Nephron (organoid): Measurements from ENCODE around the gene RPS6KA4.
A peak's percentile ranks its signal among the peaks of the same experiment; 100 is the strongest.

Source experiments
- H3K27ac Mint-ChIP-seq, 3 experiments: 2 replicates each; pipeline ENCODE4 v1.8.0; 2020; ENCODE audit warnings: mixed read lengths in 3 of 3, mild to moderate bottlenecking in 2 of 3, moderate library complexity in 1 of 3
- H3K27me3 Mint-ChIP-seq: 2 replicates; pipeline ENCODE4 v1.8.0; 2021; ENCODE audit warnings: low read depth, mild to moderate bottlenecking, moderate library complexity, mixed read lengths
- H3K36me3 Mint-ChIP-seq: 2 replicates; pipeline ENCODE4 v1.8.0; 2020; ENCODE audit warnings: low read depth, mixed read lengths
- H3K4me1 Mint-ChIP-seq: 2 replicates; pipeline ENCODE4 v1.8.0; 2020; ENCODE audit warnings: mixed read lengths
- H3K4me3 Mint-ChIP-seq, 3 experiments: 2 replicates each; pipeline ENCODE4 v1.8.0; 2020; ENCODE audit warnings: mild to moderate bottlenecking in 3 of 3, mixed read lengths in 3 of 3, moderate library complexity in 2 of 3
- H3K9me3 Mint-ChIP-seq: 2 replicates; pipeline ENCODE4 v1.8.0; 2020; ENCODE audit warnings: mixed read lengths
- TF ChIP-seq, protein P1 (sequence below), 3 experiments: fragments of 200-600 bp; sonication (generic); IDR thresholded peaks; one replicate each; pipeline ENCODE4 v1.5.0; 2021; ENCODE audit warnings: antibody characterized with exemption in 3 of 3; ENCODE audit not compliant: unreplicated experiment in 3 of 3

Gene RPS6KA4

GRCh38 chr11:64334764-64335735 is 23.9 kb upstream of the RPS6KA4 start:
- Mint-ChIP-seq H3K27ac (no peak overlapping the region), H3K9me3 (no peaks in the 10 kb centered on the region), H3K36me3 (no peaks in the 10 kb centered on the region), H3K4me3 (no peak overlapping the region), H3K27me3 (peaks cover 10% of the 10 kb centered on the region), H3K4me1 (peaks cover 5% of the 10 kb centered on the region)
- TF ChIP-seq, protein P1, sequence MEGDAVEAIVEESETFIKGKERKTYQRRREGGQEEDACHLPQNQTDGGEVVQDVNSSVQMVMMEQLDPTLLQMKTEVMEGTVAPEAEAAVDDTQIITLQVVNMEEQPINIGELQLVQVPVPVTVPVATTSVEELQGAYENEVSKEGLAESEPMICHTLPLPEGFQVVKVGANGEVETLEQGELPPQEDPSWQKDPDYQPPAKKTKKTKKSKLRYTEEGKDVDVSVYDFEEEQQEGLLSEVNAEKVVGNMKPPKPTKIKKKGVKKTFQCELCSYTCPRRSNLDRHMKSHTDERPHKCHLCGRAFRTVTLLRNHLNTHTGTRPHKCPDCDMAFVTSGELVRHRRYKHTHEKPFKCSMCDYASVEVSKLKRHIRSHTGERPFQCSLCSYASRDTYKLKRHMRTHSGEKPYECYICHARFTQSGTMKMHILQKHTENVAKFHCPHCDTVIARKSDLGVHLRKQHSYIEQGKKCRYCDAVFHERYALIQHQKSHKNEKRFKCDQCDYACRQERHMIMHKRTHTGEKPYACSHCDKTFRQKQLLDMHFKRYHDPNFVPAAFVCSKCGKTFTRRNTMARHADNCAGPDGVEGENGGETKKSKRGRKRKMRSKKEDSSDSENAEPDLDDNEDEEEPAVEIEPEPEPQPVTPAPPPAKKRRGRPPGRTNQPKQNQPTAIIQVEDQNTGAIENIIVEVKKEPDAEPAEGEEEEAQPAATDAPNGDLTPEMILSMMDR (IDR thresholded peaks at IDR 0.05; ENCODE audit: unreplicated experiment in 3 of 3): no peak

GRCh38 chr11:64337538-64338249 is 21.3 kb upstream of the RPS6KA4 start:
- TF ChIP-seq, protein P1 (IDR thresholded peaks at IDR 0.05; ENCODE audit: unreplicated experiment in 3 of 3): no peak
- no peaks in the 10 kb centered on the region for H3K36me3 Mint-ChIP-seq
- no peaks in the 10 kb centered on the region for H3K9me3 Mint-ChIP-seq
- peaks cover 12% of the 10 kb centered on the region for H3K4me1 Mint-ChIP-seq
- H3K27ac Mint-ChIP-seq: peak overlapping the region in 1 of 3 experiments; percentile 44
- H3K4me3 Mint-ChIP-seq: no peak overlapping the region
- H3K27me3 Mint-ChIP-seq: peaks cover 15% of the 10 kb centered on the region

DNA sequence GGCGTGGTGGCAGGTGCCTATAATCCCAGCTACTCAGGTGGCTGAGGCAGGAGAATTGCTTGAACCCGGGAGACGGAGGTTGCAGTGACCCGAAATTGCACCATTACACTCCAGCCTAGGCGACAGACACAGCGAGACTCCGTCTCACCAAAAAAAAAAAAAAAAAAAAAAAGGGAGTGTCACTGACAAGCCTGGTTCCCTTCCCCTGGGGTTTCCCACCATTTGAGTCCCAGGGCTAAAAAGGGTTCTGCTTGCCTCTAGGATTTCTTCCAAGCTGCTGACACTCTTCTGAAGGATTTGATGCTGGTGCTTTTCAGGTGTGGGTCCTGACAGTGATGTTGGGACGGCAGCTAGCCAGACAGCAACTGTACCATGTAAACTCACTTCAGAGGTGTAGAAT is 20.2 kb upstream of the RPS6KA4 start:
- peaks cover 15% of the 10 kb centered on the region for H3K27me3 Mint-ChIP-seq
- peak overlapping the region in 1 of 3 experiments; percentile 16 for H3K4me3 Mint-ChIP-seq
- no peaks in the 10 kb centered on the region for H3K9me3 Mint-ChIP-seq
- TF ChIP-seq, protein P1 (IDR thresholded peaks at IDR 0.05; ENCODE audit: unreplicated experiment in 3 of 3): no peak
- H3K27ac Mint-ChIP-seq: peak overlapping the region in 1 of 3 experiments; percentile 44
- H3K36me3 Mint-ChIP-seq: no peaks in the 10 kb centered on the region
- peaks cover 12% of the 10 kb centered on the region for H3K4me1 Mint-ChIP-seq

- Mint-ChIP-seq H3K9me3 (no peaks in the 10 kb centered on the region), H3K27me3 (peaks cover 15% of the 10 kb centered on the region), H3K36me3 (no peaks in the 10 kb centered on the region), H3K4me3 (peak overlapping the region in 1 of 3 experiments; percentile 19), H3K4me1 (peaks cover 12% of the 10 kb centered on the region), H3K27ac (peak overlapping the region in 1 of 3 experiments; percentile 17)
- TF ChIP-seq, protein P1 (IDR thresholded peaks at IDR 0.05; ENCODE audit: unreplicated experiment in 3 of 3): no peak
Measured at GRCh38 chr11:64339286-64339685, 19.7 kb upstream of the RPS6KA4 start.

- peaks cover 15% of the 10 kb centered on the region for H3K27me3 Mint-ChIP-seq
- H3K36me3 Mint-ChIP-seq: no peaks in the 10 kb centered on the region
- H3K4me1 Mint-ChIP-seq: peaks cover 11% of the 10 kb centered on the region
- TF ChIP-seq, protein P1 (IDR thresholded peaks at IDR 0.05; ENCODE audit: unreplicated experiment in 3 of 3): no peak
- peak within 1 kb of the TSS in 1 of 3 experiments; percentile 63 for H3K27ac Mint-ChIP-seq
- H3K9me3 Mint-ChIP-seq: no peaks in the 10 kb centered on the region
- peak within 1 kb of the TSS; percentile 62 to 72 (median 67) for H3K4me3 Mint-ChIP-seq
Measured at GRCh38 chr11:64339754-64340408, 19.1 kb upstream of the RPS6KA4 start, which contains the start of gene CCDC88B. Gene CCDC88B (plus strand): TSS chr11:64340204. CDS start chr11:64340267, 63 bp downstream.
